HG03280 (cell line): Measurements from ENCODE around the gene PPP1R18.
"Not testable (repeated sequence)": the region's sequence is repeated elsewhere in the genome, so short reads cannot be mapped to it uniquely, and the experiment has no call there.

Source experiments
- ATAC-seq: cut with Tn5 transposase; IDR thresholded peaks from one replicate; pipeline ENCODE4 v1.9.1; 2021; ENCODE audit warnings: mild to moderate bottlenecking, moderate library complexity; ENCODE audit not compliant: unreplicated experiment

The PPP1R18 gene, protein sequence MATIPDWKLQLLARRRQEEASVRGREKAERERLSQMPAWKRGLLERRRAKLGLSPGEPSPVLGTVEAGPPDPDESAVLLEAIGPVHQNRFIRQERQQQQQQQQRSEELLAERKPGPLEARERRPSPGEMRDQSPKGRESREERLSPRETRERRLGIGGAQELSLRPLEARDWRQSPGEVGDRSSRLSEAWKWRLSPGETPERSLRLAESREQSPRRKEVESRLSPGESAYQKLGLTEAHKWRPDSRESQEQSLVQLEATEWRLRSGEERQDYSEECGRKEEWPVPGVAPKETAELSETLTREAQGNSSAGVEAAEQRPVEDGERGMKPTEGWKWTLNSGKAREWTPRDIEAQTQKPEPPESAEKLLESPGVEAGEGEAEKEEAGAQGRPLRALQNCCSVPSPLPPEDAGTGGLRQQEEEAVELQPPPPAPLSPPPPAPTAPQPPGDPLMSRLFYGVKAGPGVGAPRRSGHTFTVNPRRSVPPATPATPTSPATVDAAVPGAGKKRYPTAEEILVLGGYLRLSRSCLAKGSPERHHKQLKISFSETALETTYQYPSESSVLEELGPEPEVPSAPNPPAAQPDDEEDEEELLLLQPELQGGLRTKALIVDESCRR

DNA sequence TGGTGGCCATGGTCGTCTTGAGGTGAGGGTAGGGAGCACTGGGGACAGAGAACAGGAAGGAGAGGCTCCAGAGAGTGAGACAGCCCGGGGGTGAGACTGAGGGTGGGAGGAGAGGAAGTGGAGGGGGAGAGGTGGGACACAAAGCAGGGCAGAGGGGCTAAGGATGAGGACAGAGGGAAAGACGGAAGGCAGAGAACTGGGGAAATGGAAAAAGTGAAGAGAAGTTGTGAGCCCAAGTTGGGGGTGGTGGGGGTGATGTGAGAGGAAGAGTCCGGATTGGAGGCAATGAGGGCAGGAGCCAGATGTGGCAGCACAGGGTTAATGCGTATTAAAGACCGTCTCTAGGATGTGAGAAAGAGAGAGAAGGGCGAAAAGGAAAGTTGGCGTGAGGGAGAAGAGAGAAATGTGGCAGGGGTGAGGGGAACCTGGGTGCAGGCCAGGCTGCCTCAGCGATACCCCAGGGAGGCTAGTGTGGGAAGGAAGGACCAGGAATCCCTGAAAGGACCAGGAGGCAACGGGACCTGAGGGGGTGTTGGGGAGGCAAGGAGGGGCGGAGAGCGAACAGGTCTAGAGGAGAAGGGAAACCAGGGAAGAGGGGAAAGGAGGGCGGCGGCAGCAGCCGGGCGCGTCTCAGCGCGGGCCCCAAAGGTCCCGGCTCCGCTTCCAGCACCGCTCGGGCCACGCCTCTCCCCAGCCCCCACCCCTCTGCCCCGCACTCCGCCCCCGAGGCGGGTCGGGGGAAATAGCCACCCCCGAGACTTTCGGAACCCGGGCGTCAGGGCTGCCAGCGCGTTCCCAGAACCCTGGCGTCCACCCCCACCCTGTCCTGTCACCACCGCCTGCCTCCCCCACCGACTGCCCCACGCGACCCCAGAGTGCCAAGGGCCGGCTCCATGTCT is at the start of gene PPP1R18:
TSS of gene PPP1R18 (minus strand) at position 637 of the 899 bp plus-strand sequence. CDS start at position 10, 627 bp downstream.
- peak; percentile 25 for ATAC-seq

DNA sequence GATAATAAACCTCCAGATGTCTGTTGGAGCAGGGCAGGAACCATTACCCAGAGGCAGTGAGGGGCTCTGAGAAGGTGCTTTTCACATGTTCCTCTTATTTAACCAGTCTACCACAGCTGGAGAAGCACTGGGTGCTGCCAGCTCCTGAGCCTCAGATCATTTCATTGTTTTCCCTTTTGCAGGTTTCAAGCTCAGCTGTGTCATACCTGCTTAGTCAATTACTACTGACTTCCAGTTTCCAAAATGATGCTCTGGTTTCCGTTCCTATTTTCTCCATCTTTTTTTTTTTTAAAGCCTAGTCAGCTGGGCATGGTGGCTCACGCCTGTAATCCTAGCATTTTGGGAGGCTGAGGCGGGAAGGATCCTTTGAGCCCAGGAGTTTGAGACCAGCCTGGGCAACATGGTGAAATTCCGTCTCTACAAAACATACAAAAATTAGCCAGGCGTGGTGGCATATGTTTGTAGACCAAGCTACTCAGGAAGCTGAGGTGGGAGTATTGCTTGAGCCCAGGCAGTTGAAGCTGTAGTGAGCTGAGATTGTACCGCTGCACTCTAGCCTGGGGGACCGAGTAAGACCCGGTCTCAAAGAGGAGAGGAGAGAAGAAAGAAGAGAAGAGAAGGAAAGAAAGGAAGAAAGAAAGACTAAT is 49.3 kb upstream of the PPP1R18 start:
- no peak for ATAC-seq

DNA sequence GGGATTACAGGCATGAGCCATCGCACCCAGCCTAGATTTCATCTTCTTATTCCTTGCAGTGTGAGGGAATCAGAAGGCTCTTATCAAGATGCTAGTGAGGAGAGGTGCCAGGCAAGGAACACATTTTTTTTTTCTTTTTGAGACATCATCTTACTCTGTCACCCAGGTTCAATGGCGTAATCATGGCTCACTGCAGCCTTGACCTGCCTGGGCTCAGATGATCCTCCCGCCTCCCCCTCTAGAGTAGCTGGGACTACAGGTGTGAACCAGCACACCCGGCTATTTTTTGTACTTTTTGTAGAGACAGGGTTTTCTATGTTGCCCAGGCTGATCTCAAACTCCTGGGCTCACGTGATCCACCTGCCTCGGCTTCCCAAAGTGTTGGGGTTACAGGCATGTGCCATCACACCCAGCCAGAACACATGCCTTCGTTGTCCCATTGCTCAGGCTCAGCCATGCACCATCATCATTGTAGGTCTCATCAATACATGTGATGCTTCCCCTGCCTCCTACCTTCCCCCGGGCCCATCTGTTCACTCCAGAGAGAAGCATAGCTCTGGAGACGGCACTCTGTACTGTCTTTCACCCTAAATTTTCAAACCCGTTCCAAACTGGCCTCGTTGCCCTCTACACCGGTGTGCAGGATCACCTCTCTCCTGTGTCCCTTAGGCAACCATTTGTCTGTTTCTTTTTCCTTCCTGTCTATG is 45.9 kb upstream of the PPP1R18 start:
- no peak for ATAC-seq

DNA sequence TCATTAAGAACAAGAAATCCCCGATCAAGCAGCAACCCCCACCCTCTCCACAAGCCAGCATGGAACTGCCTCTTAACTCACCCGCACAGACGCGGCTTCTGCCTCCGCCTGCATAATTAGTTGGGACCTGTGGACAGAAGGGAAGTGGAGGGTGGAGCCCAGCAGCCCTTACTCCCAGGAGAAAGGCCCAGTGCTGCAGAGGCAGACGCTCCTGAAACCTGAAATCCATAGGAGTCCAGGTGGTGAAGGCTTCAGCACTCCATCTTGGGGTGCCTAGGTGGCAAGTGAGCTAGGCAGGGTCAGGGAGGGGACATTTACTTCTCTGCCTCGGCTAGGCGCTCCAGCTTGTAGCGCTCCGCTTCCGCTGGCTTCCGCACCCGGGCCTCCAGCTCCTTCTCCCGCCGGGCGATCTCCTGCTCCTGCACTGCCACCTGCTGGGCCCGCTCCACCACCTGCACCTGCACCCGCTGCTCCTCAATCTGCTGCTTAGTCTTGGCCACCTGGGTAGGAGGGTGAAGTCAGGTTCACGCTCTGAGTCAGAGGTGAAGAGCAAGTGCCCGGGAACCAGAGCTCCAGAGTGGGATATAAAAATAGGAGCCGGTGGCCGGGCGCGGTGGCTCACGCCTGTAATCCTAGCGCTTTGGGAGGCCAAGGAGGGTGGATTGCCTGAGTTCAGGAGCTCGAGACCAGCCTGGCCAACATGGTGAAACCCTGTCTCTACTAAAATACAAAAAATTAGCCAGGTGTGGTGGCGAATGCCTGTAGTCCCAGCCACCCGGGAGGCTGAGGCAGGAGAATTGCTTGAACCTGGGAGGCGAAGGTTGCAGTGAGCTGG is 44.4 kb upstream of the PPP1R18 start:
- ATAC-seq = no peak

DNA sequence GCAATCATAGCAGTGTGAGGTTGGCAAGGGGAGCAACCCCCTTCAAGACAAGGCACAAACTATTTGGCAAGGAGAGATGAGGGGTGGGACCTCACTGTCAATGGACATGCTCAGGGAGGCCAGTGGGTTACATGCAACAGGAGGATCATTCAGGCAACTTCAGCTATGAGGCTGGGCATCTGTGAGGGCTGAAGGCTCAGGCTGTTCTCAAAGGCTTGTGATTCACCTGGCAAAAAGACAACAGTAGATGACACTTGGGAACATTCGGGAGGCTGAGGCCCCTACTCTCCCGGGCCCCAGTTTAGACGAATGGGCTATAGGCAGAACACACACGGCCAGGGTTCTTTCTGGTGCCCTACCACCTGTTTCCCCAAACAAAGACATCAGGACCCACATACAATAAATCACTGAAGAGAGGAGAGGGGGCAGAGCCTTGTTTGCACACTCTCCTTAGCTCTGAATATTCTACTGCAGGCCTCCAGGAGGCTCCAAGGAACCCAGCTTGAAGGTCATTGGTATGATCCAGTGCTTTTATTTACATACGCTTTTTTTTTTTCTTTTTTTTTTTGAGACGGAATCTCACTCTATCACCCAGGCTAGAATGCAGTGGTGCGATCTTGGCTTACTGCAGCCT is 41.6 kb upstream of the PPP1R18 start:
- no peak for ATAC-seq

DNA sequence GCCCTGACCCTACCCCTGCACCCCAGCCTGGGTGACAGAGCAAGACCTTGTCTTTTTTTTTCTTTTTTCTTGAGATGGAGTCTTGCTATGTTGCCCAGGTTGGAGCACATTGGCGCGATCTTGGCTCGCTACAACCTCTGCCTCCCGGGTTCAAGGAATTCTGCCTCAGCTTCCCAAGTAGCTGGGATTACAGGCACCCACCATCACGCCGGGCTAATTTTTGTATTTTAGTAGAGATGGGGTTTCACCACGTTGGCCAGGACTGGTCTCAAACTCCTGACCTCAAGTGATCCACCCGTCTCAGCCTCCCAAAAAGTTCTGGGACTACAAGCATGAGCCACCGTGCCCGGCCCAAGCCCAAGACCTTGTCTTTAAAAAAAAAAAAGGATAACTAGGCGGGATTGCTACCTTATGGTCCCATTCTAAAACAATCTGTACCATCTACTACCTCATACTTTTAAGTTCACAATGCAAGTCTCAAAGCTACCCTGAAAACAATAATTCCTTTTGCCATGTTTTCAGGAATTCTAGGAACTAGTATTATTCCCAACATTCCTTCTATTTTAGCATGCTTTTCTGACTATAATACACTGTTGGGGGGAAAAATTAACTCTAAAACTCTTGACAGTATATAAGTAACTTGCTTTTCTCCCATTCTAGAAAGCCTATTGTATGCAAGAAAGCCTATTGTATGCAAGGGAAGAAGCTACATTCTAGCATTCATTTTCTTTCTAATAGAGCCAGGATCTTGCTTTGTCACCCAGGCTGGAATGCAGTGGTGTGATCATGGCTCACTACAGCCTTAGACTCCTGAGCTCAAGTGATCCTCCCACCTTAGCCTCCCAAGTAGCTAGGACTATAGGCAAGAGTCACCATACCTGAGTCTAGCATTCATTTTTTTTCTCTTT is 40.3 kb upstream of the PPP1R18 start:
- ATAC-seq = no peak

DNA sequence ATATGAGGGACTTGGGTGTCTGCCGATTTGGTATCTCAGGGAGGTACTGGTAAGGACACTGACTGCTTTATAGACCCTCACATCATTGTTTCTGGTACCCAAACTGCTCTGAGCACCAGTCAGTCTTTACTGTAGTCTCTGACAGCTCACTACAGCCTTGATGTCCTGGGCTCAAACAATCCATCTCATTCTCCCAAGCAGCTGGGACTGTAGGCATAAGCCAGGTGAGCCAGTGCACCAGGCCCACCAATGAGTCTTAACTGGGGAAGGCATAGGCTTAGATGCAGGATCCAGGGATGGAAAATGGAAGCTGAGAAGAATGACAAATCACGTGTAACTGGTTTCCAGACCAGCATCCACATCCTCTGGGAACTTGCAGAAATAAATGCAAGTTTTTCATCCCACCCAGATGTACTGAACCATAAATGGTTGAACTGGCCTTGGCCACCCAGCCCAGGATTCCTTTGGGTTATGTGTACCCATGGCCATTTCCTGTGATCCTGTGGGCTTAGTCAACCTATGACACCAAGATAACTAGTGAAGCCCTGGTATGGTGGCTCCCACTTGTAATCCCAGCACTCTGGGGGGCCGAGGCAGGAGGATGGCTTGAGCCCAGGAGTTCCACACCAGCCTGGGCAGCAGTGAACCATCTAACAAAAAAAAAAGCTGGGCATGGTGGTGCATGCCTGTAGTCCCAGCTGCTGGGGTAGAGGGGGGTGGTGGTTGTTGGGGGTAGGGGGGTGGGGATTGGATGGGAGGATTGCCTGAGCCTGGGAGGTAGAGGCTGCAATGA is 39.5 kb upstream of the PPP1R18 start:
- ATAC-seq = no peak

DNA sequence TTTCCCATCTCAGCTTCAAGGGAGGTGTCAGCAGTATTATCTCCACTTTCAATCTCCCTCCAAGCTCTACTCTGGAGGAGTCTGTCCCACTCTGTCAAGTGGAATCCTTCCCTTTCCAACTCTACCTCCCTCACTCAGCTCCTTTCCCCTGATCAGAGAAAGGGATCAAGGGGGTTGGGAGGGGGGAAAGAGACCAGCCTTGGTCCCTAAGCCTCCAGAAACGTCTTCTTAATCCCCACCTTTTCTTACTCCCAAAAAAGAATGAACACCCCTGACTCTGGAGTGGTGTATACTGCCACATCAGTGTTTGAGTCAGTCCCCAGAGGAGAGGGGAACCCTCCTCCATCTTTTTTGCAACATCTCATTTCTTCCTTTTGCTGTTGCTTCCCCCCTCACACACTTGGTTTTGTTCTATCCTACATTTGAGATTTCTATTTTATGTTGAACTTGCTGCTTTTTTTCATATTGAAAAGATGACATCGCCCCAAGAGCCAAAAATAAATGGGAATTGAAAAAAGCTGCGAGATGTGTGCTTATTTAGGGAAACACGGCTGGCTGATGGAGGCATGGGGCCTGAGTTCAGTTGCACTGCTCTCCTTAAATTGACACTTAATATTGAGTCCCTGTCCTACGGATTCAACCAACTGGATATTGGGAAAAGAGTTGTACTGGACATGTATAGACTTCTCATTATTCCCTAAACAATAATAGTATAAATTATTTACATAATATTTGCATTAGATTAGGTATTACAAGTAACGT is 38.6 kb upstream of the PPP1R18 start:
- no peak for ATAC-seq

DNA sequence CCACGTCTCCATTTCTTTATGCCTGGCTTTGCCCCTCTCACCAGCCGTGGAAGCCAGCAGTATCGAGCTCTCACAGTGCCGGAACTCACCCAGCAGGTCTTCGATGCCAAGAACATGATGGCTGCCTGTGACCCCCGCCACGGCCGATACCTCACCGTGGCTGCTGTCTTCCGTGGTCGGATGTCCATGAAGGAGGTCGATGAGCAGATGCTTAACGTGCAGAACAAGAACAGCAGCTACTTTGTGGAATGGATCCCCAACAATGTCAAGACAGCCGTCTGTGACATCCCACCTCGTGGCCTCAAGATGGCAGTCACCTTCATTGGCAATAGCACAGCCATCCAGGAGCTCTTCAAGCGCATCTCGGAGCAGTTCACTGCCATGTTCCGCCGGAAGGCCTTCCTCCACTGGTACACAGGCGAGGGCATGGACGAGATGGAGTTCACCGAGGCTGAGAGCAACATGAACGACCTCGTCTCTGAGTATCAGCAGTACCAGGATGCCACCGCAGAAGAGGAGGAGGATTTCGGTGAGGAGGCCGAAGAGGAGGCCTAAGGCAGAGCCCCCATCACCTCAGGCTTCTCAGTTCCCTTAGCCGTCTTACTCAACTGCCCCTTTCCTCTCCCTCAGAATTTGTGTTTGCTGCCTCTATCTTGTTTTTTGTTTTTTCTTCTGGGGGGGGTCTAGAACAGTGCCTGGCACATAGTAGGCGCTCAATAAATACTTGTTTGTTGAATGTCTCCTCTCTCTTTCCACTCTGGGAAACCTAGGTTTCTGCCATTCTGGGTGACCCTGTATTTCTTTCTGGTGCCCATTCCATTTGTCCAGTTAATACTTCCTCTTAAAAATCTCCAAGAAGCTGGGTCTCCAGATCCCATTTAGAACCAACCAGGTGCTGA is 37.6 kb upstream of the PPP1R18 start:
- ATAC-seq = not testable (repeated sequence)

DNA sequence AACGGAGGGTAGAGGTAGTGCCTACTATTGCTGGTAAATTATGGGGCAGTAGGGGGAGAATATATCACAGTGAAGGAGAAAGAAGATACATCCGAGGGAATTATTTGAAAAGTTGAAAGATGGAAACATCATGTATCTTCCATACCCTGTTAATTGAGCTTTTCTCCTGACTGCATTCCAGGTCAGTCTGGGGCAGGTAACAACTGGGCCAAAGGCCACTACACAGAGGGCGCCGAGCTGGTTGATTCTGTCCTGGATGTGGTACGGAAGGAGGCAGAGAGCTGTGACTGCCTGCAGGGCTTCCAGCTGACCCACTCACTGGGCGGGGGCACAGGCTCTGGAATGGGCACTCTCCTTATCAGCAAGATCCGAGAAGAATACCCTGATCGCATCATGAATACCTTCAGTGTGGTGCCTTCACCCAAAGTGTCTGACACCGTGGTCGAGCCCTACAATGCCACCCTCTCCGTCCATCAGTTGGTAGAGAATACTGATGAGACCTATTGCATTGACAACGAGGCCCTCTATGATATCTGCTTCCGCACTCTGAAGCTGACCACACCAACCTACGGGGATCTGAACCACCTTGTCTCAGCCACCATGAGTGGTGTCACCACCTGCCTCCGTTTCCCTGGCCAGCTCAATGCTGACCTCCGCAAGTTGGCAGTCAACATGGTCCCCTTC is 36.9 kb upstream of the PPP1R18 start:
- not testable (repeated sequence) for ATAC-seq

DNA sequence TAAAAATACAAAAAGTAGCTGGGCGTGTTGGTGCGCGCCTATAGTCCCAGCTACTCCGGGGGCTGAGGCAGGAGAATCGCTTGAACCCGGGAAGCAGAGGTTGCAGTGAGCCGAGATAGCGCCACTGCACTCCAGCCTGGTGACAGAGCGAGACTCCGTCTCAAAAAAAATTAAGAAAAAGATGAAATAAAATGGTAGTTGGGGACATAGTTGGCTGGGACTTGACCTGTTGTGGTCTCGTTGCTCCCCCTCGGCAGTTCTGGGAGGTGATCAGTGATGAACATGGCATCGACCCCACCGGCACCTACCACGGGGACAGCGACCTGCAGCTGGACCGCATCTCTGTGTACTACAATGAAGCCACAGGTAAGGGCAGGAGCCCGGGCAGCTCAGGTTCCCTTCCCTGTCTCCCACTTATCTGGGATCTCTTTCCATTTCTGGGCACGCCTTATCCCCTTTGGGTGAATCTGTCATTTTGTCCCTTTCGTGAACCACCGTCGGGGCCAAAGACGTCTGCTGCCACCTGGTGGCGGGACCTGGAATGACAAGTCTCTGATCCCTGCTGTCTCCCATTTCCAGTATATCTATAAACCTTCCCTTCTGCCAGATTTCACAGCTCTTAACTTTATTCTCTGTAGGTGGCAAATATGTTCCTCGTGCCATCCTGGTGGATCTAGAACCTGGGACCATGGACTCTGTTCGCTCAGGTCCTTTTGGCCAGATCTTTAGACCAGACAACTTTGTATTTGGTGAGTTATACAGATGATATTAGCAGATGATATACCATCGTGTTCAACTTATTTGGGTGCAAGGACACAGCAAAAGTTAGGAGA is 36.1 kb upstream of the PPP1R18 start:
- no peak for ATAC-seq

DNA sequence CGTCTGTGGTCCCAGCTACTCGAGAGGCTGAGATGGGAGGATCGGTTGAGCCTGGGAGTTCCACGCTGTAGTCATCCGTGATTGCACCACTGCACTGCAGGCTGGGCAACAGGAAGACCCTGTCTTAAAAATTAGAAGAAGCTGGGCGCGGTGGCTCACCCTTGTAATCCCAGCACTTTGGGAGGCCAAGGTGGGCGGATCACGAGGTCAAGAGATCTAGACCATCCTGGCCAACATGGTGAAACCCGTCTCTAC is 35.5 kb upstream of the PPP1R18 start:
- not testable (repeated sequence) for ATAC-seq

DNA sequence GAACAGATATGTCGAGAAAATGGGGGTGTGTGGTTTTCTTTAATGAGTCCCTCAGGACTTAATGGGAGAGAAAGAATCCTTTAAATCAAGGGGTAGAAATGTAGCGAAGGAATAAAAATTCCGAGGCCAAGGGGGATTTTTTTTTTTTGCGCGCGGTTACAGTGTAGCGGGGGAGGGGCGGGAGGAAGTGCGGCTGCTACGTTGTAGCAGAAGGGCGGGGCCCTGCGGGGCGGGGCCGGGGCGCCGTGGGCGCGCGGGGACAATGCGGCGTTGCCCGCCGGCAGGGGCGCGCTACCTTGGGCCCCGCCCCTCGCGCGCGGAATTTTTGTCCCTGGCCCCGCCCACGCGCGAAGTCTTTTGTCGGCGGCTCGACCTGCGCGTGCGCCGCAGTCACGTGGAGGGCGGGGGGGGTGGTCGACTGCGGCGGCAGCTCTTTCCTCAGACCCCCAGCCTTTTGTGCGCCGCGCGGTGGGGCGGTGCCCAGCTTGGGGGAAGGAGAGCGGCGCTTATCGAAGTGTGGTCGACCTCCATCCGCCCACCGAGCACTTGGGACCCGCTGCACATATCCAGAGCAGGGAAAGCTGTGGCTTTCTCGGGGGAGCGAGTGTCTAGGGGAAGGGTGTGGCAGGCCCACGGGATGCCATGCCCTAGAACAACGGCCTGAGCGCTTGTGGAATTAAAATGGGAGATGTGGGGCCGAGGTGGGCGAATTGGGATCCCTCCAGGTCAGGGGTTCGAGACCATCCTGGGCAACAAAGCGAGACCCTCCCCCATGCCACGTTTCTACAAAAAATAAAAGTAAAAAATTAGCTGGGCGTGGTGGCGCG is 35.0 kb upstream of the PPP1R18 start:
- ATAC-seq = peak; percentile 33
